ENCODE results near the gene EVA1A. TPM values are rescaled to one million over a fixed set of nuclear protein-coding genes. Genes with fewer than 3 reads are reported as not detected.

Gene EVA1A
- total and polyA plus RNA-seq, 5 experiments from 2014 or later = 0.20 to 1.1 (median 0.68) TPM; not detected in 2

- H3K4me1 Mint-ChIP-seq = no peaks in the 10 kb centered on the region
- H3K27me3 Mint-ChIP-seq = peaks cover 0 to 9% (median 5%) of the 10 kb centered on the region in 5 donors
- H3K9me3 Mint-ChIP-seq = peaks cover 5 to 42% (median 20%) of the 10 kb centered on the region in 9 donors
- POLR2A ChIA-PET = no interaction called here
- no peak for DNase-seq
- no peak overlapping the region for H3K27ac Mint-ChIP-seq
- no peak overlapping the region for H3K4me3 Mint-ChIP-seq
- peaks cover 0 to 28% (median 9%) of the 10 kb centered on the region in 3 donors for H3K36me3 Mint-ChIP-seq
- no peak for ATAC-seq
Observed at GRCh38 chr2:75512455-75513212, 48.1 kb downstream of the EVA1A start.

- DNase-seq (no peak), ATAC-seq (no peak)
- Mint-ChIP-seq H3K4me1 (no peaks in the 10 kb centered on the region), H3K9me3 (peaks cover 0 to 27% (median 14%) of the 10 kb centered on the region in 9 donors), H3K27ac (no peak overlapping the region), H3K36me3 (peaks cover 0 to 9% (median 5%) of the 10 kb centered on the region in 3 donors), H3K27me3 (peaks cover 0 to 9% (median 3%) of the 10 kb centered on the region in 5 donors), H3K4me3 (no peak overlapping the region)
- POLR2A ChIA-PET = no interaction called here
Observed at GRCh38 chr2:75506101-75506697, 54.5 kb downstream of the EVA1A start.

GRCh38 chr2:75505012-75505411, 55.7 kb downstream of the EVA1A start:
- no peak for ATAC-seq
- DNase-seq = no peak
- H3K27ac Mint-ChIP-seq = no peak overlapping the region
- peaks cover 0 to 9% (median 3%) of the 10 kb centered on the region in 3 donors for H3K36me3 Mint-ChIP-seq
- POLR2A ChIA-PET = no interaction called here
- no peak overlapping the region for H3K4me3 Mint-ChIP-seq
- H3K9me3 Mint-ChIP-seq = peaks cover 0 to 27% (median 12%) of the 10 kb centered on the region in 9 donors
- no peaks in the 10 kb centered on the region for H3K4me1 Mint-ChIP-seq
- peaks cover 0 to 9% (median 5%) of the 10 kb centered on the region in 5 donors for H3K27me3 Mint-ChIP-seq

GRCh38 chr2:75503048-75503607, 57.6 kb downstream of the EVA1A start:
- POLR2A ChIA-PET = no interaction called here
- Mint-ChIP-seq H3K4me3 (no peak overlapping the region), H3K4me1 (no peaks in the 10 kb centered on the region), H3K27ac (no peak overlapping the region), H3K36me3 (no peaks in the 10 kb centered on the region), H3K27me3 (peaks cover 0 to 9% (median 5%) of the 10 kb centered on the region in 5 donors), H3K9me3 (peaks cover 0 to 12% (median under 1%) of the 10 kb centered on the region in 9 donors)
- ATAC-seq (no peak), DNase-seq (no peak)

GRCh38 chr2:75500633-75501032, 60.1 kb downstream of the EVA1A start:
- H3K36me3 Mint-ChIP-seq = no peaks in the 10 kb centered on the region
- no peak for ATAC-seq
- peaks cover 0 to 9% (median 5%) of the 10 kb centered on the region in 5 donors for H3K27me3 Mint-ChIP-seq
- no peak overlapping the region for H3K4me3 Mint-ChIP-seq
- H3K9me3 Mint-ChIP-seq = no peaks in the 10 kb centered on the region
- POLR2A ChIA-PET = no interaction called here
- H3K4me1 Mint-ChIP-seq = no peaks in the 10 kb centered on the region
- H3K27ac Mint-ChIP-seq = no peak overlapping the region
- no peak for DNase-seq

GRCh38 chr2:75499534-75499933, 61.2 kb downstream of the EVA1A start:
- DNase-seq (no peak), ATAC-seq (no peak)
- Mint-ChIP-seq H3K36me3 (no peaks in the 10 kb centered on the region), H3K4me1 (no peaks in the 10 kb centered on the region), H3K27ac (no peak overlapping the region), H3K27me3 (peaks cover 0 to 12% (median 5%) of the 10 kb centered on the region in 5 donors), H3K9me3 (no peaks in the 10 kb centered on the region), H3K4me3 (no peak overlapping the region)
- POLR2A ChIA-PET = no interaction called here

GRCh38 chr2:75498907-75499306, 61.8 kb downstream of the EVA1A start:
- Mint-ChIP-seq H3K27me3 (peaks cover 0 to 10% (median 3%) of the 10 kb centered on the region in 5 donors), H3K4me1 (no peaks in the 10 kb centered on the region), H3K4me3 (no peak overlapping the region), H3K27ac (no peak overlapping the region), H3K9me3 (no peaks in the 10 kb centered on the region), H3K36me3 (no peaks in the 10 kb centered on the region)
- no peak for DNase-seq
- POLR2A ChIA-PET = no interaction called here
- no peak for ATAC-seq

GRCh38 chr2:75497256-75497655, 63.5 kb downstream of the EVA1A start:
- H3K27me3 Mint-ChIP-seq = peaks cover 2 to 20% (median 4%) of the 10 kb centered on the region in 5 donors
- H3K4me1 Mint-ChIP-seq = no peaks in the 10 kb centered on the region
- no peaks in the 10 kb centered on the region for H3K36me3 Mint-ChIP-seq
- DNase-seq (no peak), ATAC-seq (no peak)
- H3K27ac Mint-ChIP-seq = no peak overlapping the region
- POLR2A ChIA-PET = no interaction called here
- H3K4me3 Mint-ChIP-seq = no peak overlapping the region
- H3K9me3 Mint-ChIP-seq = no peaks in the 10 kb centered on the region

- no peak overlapping the region for H3K4me3 Mint-ChIP-seq
- H3K9me3 Mint-ChIP-seq = no peaks in the 10 kb centered on the region
- no peak overlapping the region for H3K27ac Mint-ChIP-seq
- no peak for DNase-seq
- no peak for ATAC-seq
- H3K27me3 Mint-ChIP-seq = peaks cover 0 to 20% (median 4%) of the 10 kb centered on the region in 5 donors
- POLR2A ChIA-PET = no interaction called here
- H3K4me1 Mint-ChIP-seq = no peaks in the 10 kb centered on the region
- H3K36me3 Mint-ChIP-seq = no peaks in the 10 kb centered on the region
Observed at GRCh38 chr2:75495862-75496261, 64.9 kb downstream of the EVA1A start.

- H3K4me1 Mint-ChIP-seq = no peaks in the 10 kb centered on the region
- POLR2A ChIA-PET = no interaction called here
- no peaks in the 10 kb centered on the region for H3K9me3 Mint-ChIP-seq
- no peak overlapping the region for H3K27ac Mint-ChIP-seq
- DNase-seq (no peak), ATAC-seq (no peak)
- H3K36me3 Mint-ChIP-seq = no peaks in the 10 kb centered on the region
- no peak overlapping the region for H3K4me3 Mint-ChIP-seq
- peaks cover 0 to 22% (median 6%) of the 10 kb centered on the region in 5 donors for H3K27me3 Mint-ChIP-seq
Observed at GRCh38 chr2:75494137-75494769, 66.5 kb downstream of the EVA1A start.

GRCh38 chr2:75493230-75493629, 67.5 kb downstream of the EVA1A start:
- Mint-ChIP-seq H3K4me3 (no peak overlapping the region), H3K36me3 (no peaks in the 10 kb centered on the region), H3K4me1 (no peaks in the 10 kb centered on the region), H3K27me3 (peaks cover 0 to 32% (median 11%) of the 10 kb centered on the region in 5 donors), H3K27ac (no peak overlapping the region), H3K9me3 (no peaks in the 10 kb centered on the region)
- DNase-seq (no peak), ATAC-seq (no peak)
- POLR2A ChIA-PET = no interaction called here

GRCh38 chr2:75491129-75491753, 69.5 kb downstream of the EVA1A start:
- no peak overlapping the region for H3K4me3 Mint-ChIP-seq
- no peaks in the 10 kb centered on the region for H3K4me1 Mint-ChIP-seq
- ATAC-seq (no peak), DNase-seq (no peak)
- H3K36me3 Mint-ChIP-seq = no peaks in the 10 kb centered on the region
- peaks cover 2 to 45% (median 10%) of the 10 kb centered on the region in 5 donors for H3K27me3 Mint-ChIP-seq
- POLR2A ChIA-PET = no interaction called here
- H3K27ac Mint-ChIP-seq = no peak overlapping the region
- H3K9me3 Mint-ChIP-seq = no peaks in the 10 kb centered on the region

- POLR2A ChIA-PET = no interaction called here
Observed at GRCh38 chr2:75489721-75490120, 71.0 kb downstream of the EVA1A start.

More at GRCh38 chr2:75489721-75490120, 71.0 kb downstream of the EVA1A start:
- H3K9me3 Mint-ChIP-seq = no peaks in the 10 kb centered on the region
- no peak overlapping the region for H3K27ac Mint-ChIP-seq
- no peak for DNase-seq
- H3K27me3 Mint-ChIP-seq = peaks cover 4 to 50% (median 14%) of the 10 kb centered on the region in 5 donors
- ATAC-seq = no peak
- H3K4me1 Mint-ChIP-seq = no peaks in the 10 kb centered on the region
- no peak overlapping the region for H3K4me3 Mint-ChIP-seq
- H3K36me3 Mint-ChIP-seq = no peaks in the 10 kb centered on the region
